PC-3 (cell line): ENCODE data around the gene SULT1C4. TPM values are rescaled to one million over a fixed set of nuclear protein-coding genes. Genes with fewer than 3 reads are reported as not detected.

Experiments
- ATAC-seq: fragments of 200-7000 bp; cut with Tn5 transposase; 2 replicates; pipeline ENCODE4 v1.9.1; 2020; ENCODE audit warnings: mild to moderate bottlenecking, moderate library complexity
- BruUV-seq: library from RNA; stranded (reverse); fragments of 400-500 nt; replicated peaks from 2 replicates; lab custom pipeline; 2021; lab: Mats Ljungman, UMichigan
- CTCF ChIA-PET: fragments of 300-600 bp; sonication (Branson Sonifier 250); formaldehyde crosslinking; loops from one replicate; lab custom pipeline; 2022; ENCODE audit warnings: antibody characterized with exemption; lab: Charles Lee
- POLR2A ChIA-PET: fragments of 300-600 bp; sonication (Branson Sonifier 250); formaldehyde crosslinking; loops from one replicate; lab custom pipeline; 2022; ENCODE audit warnings: antibody characterized with exemption; ENCODE audit not compliant: unreplicated experiment; lab: Charles Lee
- DNase-seq: peaks from one replicate; pipeline ENCODE4 v3.0.0-alpha.2; 2015
- H2AFZ ChIP-seq: fragments of 300-600 bp; sonication (generic); 2 replicates; pipeline ENCODE4 v1.6.0; 2016; ENCODE audit warnings: antibody characterized with exemption, low read length
- H3F3A ChIP-seq: fragments of 300-600 bp; sonication (generic); one replicate; pipeline ENCODE4 v1.6.0; 2017; ENCODE audit warnings: antibody characterized with exemption, low read length, control low read depth, mild to moderate bottlenecking; ENCODE audit not compliant: unreplicated experiment
- H3K27ac ChIP-seq: fragments of 300-600 bp; sonication (generic); 2 replicates; pipeline ENCODE4 v1.5.1; 2016; ENCODE audit warnings: mild to moderate bottlenecking, low read length
- H3K27me3 ChIP-seq: fragments of 300-600 bp; sonication (generic); 2 replicates; pipeline ENCODE4 v1.6.1; 2016; ENCODE audit warnings: low read length, mixed read lengths
- H3K36me3 ChIP-seq: fragments of 300-600 bp; sonication (generic); 2 replicates; pipeline ENCODE4 v1.6.1; 2016; ENCODE audit warnings: low read depth, mixed run types, low read length, mixed read lengths
- H3K4me1 ChIP-seq: fragments of 300-600 bp; sonication (generic); 2 replicates; pipeline ENCODE4 v1.5.1; 2016; ENCODE audit warnings: low read length; ENCODE audit not compliant: insufficient read depth
- H3K4me2 ChIP-seq: fragments of 300-600 bp; sonication (generic); 2 replicates; pipeline ENCODE4 v1.6.0; 2016; ENCODE audit warnings: low read length
- H3K4me3 ChIP-seq: fragments of 300-600 bp; sonication (generic); 2 replicates; pipeline ENCODE4 v1.5.1; 2016; ENCODE audit warnings: mild to moderate bottlenecking, low read length, mixed read lengths
- H3K79me2 ChIP-seq: fragments of 300-600 bp; sonication (generic); 2 replicates; pipeline ENCODE4 v1.6.1; 2017; ENCODE audit warnings: low read length, mixed read lengths
- H3K9ac ChIP-seq: fragments of 300-600 bp; sonication (generic); 2 replicates; pipeline ENCODE4 v1.6.0; 2016; ENCODE audit warnings: mild to moderate bottlenecking, low read length
- H3K9me2 ChIP-seq: fragments of 300-600 bp; sonication (generic); replicated peaks from 2 replicates; pipeline ENCODE4 v1.6.1; 2016; ENCODE audit warnings: mixed run types, low read length, mixed read lengths
- H3K9me3 ChIP-seq: fragments of 300-600 bp; sonication (generic); 2 replicates; pipeline ENCODE4 v1.6.1; 2016; ENCODE audit warnings: low read length, mixed read lengths
- H4K20me1 ChIP-seq: fragments of 300-600 bp; sonication (generic); 2 replicates; pipeline ENCODE4 v1.6.1; 2016; ENCODE audit warnings: low read length, mixed read lengths
- EZH2 ChIP-seq: fragments of 300-600 bp; sonication (generic); IDR thresholded peaks from one replicate; pipeline ENCODE4 v1.6.1; 2017; ENCODE audit warnings: antibody characterized with exemption, mild to moderate bottlenecking, low read length; ENCODE audit not compliant: unreplicated experiment
- EZH2phosphoT487 ChIP-seq: fragments of 300-600 bp; sonication (generic); IDR thresholded peaks from 2 replicates; pipeline ENCODE4 v1.6.1; 2018; ENCODE audit warnings: mild to moderate bottlenecking, antibody characterized with exemption, low read length, borderline replicate concordance
- intact Hi-C: fragments of 100-400 bp; cut with micrococcal nuclease; formaldehyde crosslinking; loops from 2 replicates; pipeline ENCODE4 v1.9.0; 2023
- total RNA-seq: library from RNA; depleted of rRNA; stranded (reverse); fragments of >200 nt; gene quantifications from 2 replicates; pipeline ENCODE4 v1.2.3, GENCODE V29; 2014
- TF ChIP-seq, protein P1 (sequence below): fragments of 300-600 bp; sonication (generic); conservative IDR thresholded peaks from 2 replicates; pipeline ENCODE4 v1.5.1; 2017; ENCODE audit warnings: antibody characterized with exemption, low read depth, mild to moderate bottlenecking, low read length

Gene SULT1C4
- total RNA-seq, 1 experiment from 2014 or later: not detected

DNA sequence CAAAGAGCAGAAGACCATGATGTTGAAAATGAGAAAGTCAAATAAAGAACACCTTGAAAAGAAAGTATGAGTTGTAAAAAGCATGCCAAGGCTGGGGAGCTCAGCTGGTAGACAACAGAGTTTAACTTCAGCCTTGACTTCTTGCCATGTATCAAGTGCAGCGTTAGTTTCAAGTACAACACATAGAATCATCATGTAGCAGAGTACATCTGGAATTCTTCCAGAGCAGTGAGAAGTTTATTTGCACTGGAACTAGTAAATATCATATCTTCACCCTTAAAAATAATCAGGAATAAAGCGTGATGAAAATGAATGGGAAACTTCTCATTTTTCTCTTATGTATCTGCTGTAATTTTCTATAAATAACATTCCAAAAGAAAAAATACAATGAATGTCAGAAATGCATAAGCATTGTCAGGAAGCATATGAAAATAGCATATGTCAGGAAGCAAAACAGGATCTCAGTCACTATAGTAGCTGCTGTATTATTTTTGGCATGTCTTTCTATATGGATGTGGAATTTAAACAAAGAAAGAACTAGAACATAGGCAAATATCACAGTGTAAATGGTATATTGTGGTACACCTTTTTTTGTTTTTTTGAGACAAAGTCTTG lies 10.1 kb upstream of the SULT1C4 start:
- no peak overlapping the region for H3K9ac ChIP-seq
- ChIA-PET CTCF (no interaction called here), POLR2A (no interaction called here)
- no peak for ATAC-seq
- no peak overlapping the region for H2AFZ ChIP-seq
- H3K9me2 ChIP-seq: no peaks in the 10 kb centered on the region
- H4K20me1 ChIP-seq: no peaks in the 10 kb centered on the region
- no peaks in the 10 kb centered on the region for H3F3A ChIP-seq
- no peak overlapping the region for H3K27ac ChIP-seq
- H3K27me3 ChIP-seq: no peaks in the 10 kb centered on the region
- BruUV-seq: no TSS peak
- intact Hi-C loops: no loop called here
- TF ChIP-seq EZH2 (no peak), EZH2phosphoT487 (no peak)
- TF ChIP-seq, protein P1, sequence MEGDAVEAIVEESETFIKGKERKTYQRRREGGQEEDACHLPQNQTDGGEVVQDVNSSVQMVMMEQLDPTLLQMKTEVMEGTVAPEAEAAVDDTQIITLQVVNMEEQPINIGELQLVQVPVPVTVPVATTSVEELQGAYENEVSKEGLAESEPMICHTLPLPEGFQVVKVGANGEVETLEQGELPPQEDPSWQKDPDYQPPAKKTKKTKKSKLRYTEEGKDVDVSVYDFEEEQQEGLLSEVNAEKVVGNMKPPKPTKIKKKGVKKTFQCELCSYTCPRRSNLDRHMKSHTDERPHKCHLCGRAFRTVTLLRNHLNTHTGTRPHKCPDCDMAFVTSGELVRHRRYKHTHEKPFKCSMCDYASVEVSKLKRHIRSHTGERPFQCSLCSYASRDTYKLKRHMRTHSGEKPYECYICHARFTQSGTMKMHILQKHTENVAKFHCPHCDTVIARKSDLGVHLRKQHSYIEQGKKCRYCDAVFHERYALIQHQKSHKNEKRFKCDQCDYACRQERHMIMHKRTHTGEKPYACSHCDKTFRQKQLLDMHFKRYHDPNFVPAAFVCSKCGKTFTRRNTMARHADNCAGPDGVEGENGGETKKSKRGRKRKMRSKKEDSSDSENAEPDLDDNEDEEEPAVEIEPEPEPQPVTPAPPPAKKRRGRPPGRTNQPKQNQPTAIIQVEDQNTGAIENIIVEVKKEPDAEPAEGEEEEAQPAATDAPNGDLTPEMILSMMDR: no peak
- H3K79me2 ChIP-seq: no peaks in the 10 kb centered on the region
- no peak overlapping the region for H3K4me2 ChIP-seq
- H3K4me3 ChIP-seq: no peak overlapping the region
- DNase-seq: no peak
- no peaks in the 10 kb centered on the region for H3K36me3 ChIP-seq
- 0 out of 2 replicates have a peak, but pooled peaks cover 8% of the 10 kb centered on the region for H3K9me3 ChIP-seq
- peaks cover 24% of the 10 kb centered on the region for H3K4me1 ChIP-seq

DNA sequence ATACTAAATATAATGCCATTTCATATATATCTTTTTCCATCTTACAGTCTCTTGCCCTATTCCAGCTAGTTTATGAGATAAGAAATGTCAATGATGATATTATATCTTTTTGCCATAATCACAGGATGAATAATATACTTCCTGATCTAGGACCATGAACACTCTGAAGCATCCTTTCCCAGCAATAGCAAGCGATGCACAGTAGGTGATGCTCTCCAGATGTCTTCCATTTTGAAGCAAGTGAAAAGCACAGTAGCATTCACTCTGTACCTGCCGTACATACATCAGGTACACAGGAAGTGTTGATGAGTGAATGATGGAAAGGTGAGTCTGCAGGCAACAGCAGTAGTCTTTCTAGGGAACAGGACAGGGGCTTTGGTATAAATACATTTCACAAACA lies 8.6 kb upstream of the SULT1C4 start:
- no peak overlapping the region for H3K4me2 ChIP-seq
- H3K4me3 ChIP-seq: no peak overlapping the region
- TF ChIP-seq EZH2phosphoT487: no peak
- TF ChIP-seq, protein P1: no peak; the same call in 1 of the 2 replicates
- no peaks in the 10 kb centered on the region for H3F3A ChIP-seq
- CTCF ChIA-PET: no interaction called here
- no peaks in the 10 kb centered on the region for H3K36me3 ChIP-seq
- no peaks in the 10 kb centered on the region for H3K79me2 ChIP-seq
- H3K27ac ChIP-seq: no peak overlapping the region
- 0 out of 2 replicates have a peak, but pooled peaks cover 8% of the 10 kb centered on the region for H3K9me3 ChIP-seq
- peaks cover 18% of the 10 kb centered on the region for H3K4me1 ChIP-seq
- no peaks in the 10 kb centered on the region for H4K20me1 ChIP-seq
- DNase-seq (no peak), ATAC-seq (no peak)
- intact Hi-C loops: no loop called here
- BruUV-seq: no TSS peak
- H3K9ac ChIP-seq: no peak overlapping the region
- no peak overlapping the region for H2AFZ ChIP-seq
- POLR2A ChIA-PET: no interaction called here
- no peaks in the 10 kb centered on the region for H3K27me3 ChIP-seq
- H3K9me2 ChIP-seq: no peaks in the 10 kb centered on the region

GRCh38 chr2:108370080-108370479 lies 7.7 kb upstream of the SULT1C4 start:
- Histone ChIP-seq H3F3A (no peaks in the 10 kb centered on the region), H3K27me3 (no peaks in the 10 kb centered on the region), H3K9ac (no peak overlapping the region), H3K4me2 (peak overlapping the region; percentile 53), H3K79me2 (no peaks in the 10 kb centered on the region), H3K9me2 (no peaks in the 10 kb centered on the region), H3K4me1 (peaks cover 18% of the 10 kb centered on the region), H3K9me3 (0 out of 2 replicates have a peak, but pooled peaks cover 6% of the 10 kb centered on the region), H3K27ac (peak overlapping the region; percentile 28; the same call in 1 of the 2 replicates), H4K20me1 (no peaks in the 10 kb centered on the region), H3K36me3 (no peaks in the 10 kb centered on the region), H2AFZ (no peak overlapping the region), H3K4me3 (no peak overlapping the region)
- no TSS peak for BruUV-seq
- DNase-seq (peak; percentile 84), ATAC-seq (peak; percentile 81)
- intact Hi-C loops: no loop called here
- CTCF ChIA-PET: no interaction called here
- TF ChIP-seq EZH2 (no peak), EZH2phosphoT487 (no peak)
- TF ChIP-seq, protein P1: no peak
- POLR2A ChIA-PET: no interaction called here
